NB4 (cell line): Measurements from ENCODE around the gene HMCN2.

Source experiments
- MAX ChIP-seq: IDR thresholded peaks from 2 replicates; pipeline ENCODE4 v1.6.1; 2011; ENCODE audit warnings: low read depth, low read length
- MYC ChIP-seq: IDR thresholded peaks from 2 replicates; pipeline ENCODE4 v1.6.1; 2011; ENCODE audit warnings: low read depth, low read length
- POLR2A ChIP-seq: IDR thresholded peaks from 2 replicates; pipeline ENCODE4 v1.6.1; 2011; ENCODE audit warnings: mild to moderate bottlenecking; ENCODE audit not compliant: insufficient read length; ENCODE audit errors: extremely low read depth
- TF ChIP-seq, protein P1 (sequence below): IDR thresholded peaks from one replicate; pipeline ENCODE4 v1.5.1; 2012; ENCODE audit warnings: low read depth, low read length

DNA sequence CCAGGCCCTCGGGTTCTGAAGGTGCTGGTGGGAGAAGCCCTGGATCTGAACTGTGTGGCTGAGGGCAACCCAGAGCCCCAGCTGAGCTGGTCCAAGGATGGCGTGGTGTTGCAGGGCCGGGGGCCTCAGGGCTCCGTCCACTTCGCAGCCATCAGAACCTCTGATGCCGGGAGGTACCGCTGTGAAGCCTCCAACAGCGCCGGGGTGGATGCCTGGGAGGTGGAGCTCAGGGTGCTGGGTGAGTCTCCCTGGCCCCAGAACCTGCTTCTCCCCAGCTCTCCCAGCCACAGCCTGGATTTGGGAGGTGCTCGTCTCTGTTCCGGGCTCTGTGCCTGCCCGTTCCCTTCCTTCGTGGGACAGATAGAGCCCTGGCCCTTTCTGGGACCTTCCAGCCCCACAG, 75.6 kb downstream of the HMCN2 start:
- TF ChIP-seq, protein P1, sequence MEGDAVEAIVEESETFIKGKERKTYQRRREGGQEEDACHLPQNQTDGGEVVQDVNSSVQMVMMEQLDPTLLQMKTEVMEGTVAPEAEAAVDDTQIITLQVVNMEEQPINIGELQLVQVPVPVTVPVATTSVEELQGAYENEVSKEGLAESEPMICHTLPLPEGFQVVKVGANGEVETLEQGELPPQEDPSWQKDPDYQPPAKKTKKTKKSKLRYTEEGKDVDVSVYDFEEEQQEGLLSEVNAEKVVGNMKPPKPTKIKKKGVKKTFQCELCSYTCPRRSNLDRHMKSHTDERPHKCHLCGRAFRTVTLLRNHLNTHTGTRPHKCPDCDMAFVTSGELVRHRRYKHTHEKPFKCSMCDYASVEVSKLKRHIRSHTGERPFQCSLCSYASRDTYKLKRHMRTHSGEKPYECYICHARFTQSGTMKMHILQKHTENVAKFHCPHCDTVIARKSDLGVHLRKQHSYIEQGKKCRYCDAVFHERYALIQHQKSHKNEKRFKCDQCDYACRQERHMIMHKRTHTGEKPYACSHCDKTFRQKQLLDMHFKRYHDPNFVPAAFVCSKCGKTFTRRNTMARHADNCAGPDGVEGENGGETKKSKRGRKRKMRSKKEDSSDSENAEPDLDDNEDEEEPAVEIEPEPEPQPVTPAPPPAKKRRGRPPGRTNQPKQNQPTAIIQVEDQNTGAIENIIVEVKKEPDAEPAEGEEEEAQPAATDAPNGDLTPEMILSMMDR = no peak
- TF ChIP-seq POLR2A (no peak), MYC (no peak), MAX (no peak)
